22Rv1 (cell line): Measurements from ENCODE around the gene ZNF574.

Experiments
- ZFX ChIP-seq: fragments of 450-650 bp; IDR thresholded peaks from 2 replicates; pipeline ENCODE4 v1.6.1; 2017; ENCODE audit warnings: antibody characterized with exemption, borderline replicate concordance
- TF ChIP-seq, protein P1 (sequence below): fragments of 450-650 bp; IDR thresholded peaks from 2 replicates; pipeline ENCODE4 v1.5.1; 2017; ENCODE audit warnings: mild to moderate bottlenecking

DNA sequence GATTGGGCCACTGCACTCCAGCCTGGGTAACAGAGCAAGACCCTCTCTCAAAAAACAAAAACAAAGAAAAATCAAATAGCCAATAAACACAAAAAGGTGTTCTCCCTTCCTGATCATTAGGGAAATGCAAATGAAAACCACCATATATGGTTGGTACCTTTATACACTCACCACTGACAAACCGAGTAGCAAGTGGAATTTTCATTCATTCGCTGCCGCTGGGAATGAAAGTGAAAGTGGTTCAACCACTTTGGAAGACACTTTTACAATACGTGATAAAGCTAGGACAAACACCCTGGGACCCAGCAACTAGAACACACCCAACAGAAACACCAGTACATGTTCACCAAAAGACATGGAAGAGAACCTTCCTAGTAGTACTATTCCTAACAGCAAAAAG, 27.0 kb upstream of the ZNF574 start:
- TF ChIP-seq, protein P1, sequence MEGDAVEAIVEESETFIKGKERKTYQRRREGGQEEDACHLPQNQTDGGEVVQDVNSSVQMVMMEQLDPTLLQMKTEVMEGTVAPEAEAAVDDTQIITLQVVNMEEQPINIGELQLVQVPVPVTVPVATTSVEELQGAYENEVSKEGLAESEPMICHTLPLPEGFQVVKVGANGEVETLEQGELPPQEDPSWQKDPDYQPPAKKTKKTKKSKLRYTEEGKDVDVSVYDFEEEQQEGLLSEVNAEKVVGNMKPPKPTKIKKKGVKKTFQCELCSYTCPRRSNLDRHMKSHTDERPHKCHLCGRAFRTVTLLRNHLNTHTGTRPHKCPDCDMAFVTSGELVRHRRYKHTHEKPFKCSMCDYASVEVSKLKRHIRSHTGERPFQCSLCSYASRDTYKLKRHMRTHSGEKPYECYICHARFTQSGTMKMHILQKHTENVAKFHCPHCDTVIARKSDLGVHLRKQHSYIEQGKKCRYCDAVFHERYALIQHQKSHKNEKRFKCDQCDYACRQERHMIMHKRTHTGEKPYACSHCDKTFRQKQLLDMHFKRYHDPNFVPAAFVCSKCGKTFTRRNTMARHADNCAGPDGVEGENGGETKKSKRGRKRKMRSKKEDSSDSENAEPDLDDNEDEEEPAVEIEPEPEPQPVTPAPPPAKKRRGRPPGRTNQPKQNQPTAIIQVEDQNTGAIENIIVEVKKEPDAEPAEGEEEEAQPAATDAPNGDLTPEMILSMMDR, result no peak
- TF ChIP-seq ZFX, result no peak
